IMR-90 (cell line): ENCODE results near the gene PRRX1. TPM values are rescaled to one million over a fixed set of nuclear protein-coding genes. Genes with fewer than 3 reads are reported as not detected.

Experiments used
- ATAC-seq: fragments of 200-7000 bp; cut with Tn5 transposase; 2 replicates; pipeline ENCODE4 v1.9.1; 2020; ENCODE audit warnings: low read depth, mild to moderate bottlenecking, moderate library complexity
- BruUV-seq: library from RNA; stranded (reverse); fragments of 400-500 nt; replicated peaks from 2 replicates; lab custom pipeline; 2021; lab: Mats Ljungman, UMichigan
- CTCF ChIA-PET: fragments of 300-600 bp; formaldehyde crosslinking; extraction: SDS; loops from one replicate; lab custom pipeline; 2021; ENCODE audit warnings: antibody characterized with exemption; lab: Yijun Ruan, JAX
- POLR2A ChIA-PET: fragments of 300-600 bp; sonication (Branson Sonifier 250); formaldehyde crosslinking; loops from one replicate; lab custom pipeline; 2022; ENCODE audit warnings: antibody characterized with exemption; ENCODE audit not compliant: unreplicated experiment; lab: Charles Lee
- DNase-seq: peaks from one replicate; pipeline ENCODE4 v3.0.0; 2013
- H2AFZ ChIP-seq: replicated peaks from 2 replicates; pipeline ENCODE3; 2013; ENCODE audit warnings: low read length, mild to moderate bottlenecking; ENCODE audit not compliant: poor library complexity
- H2AK5ac ChIP-seq: 2 replicates; pipeline ENCODE4 v1.6.1; 2013; ENCODE audit warnings: low read depth, low read length, inconsistent platforms
- H2AK9ac ChIP-seq: replicated peaks from 2 replicates; pipeline ENCODE3; 2013; ENCODE audit warnings: mild to moderate bottlenecking, low read depth, low read length, moderate library complexity; ENCODE audit not compliant: poor library complexity
- H2BK120ac ChIP-seq: 2 replicates; pipeline ENCODE4 v1.6.1; 2013; ENCODE audit warnings: low read depth, low read length, inconsistent platforms
- H2BK15ac ChIP-seq: 3 replicates; pipeline ENCODE4 v1.6.1; 2013; ENCODE audit warnings: low read depth, low read length, inconsistent platforms
- H2BK20ac ChIP-seq: 2 replicates; pipeline ENCODE4 v1.6.1; 2013; ENCODE audit warnings: low read depth, mild to moderate bottlenecking, inconsistent platforms, low read length, moderate library complexity
- H2BK5ac ChIP-seq: 2 replicates; pipeline ENCODE4 v1.6.1; 2013; ENCODE audit warnings: mild to moderate bottlenecking, low read depth, low read length, inconsistent platforms; ENCODE audit not compliant: poor library complexity, severe bottlenecking
- H3K14ac ChIP-seq: replicated peaks from 2 replicates; pipeline ENCODE4 v1.6.1; 2013; ENCODE audit warnings: low read depth, low read length, inconsistent platforms
- H3K18ac ChIP-seq: 2 replicates; pipeline ENCODE4 v1.6.1; 2013; ENCODE audit warnings: low read depth, low read length, control low read depth
- H3K23ac ChIP-seq: 2 replicates; pipeline ENCODE4 v1.6.1; 2013; ENCODE audit warnings: low read depth, low read length, inconsistent platforms
- H3K27ac ChIP-seq: 2 replicates; pipeline ENCODE4 v1.5.1; 2013; ENCODE audit warnings: mild to moderate bottlenecking, control low read depth, low read length; ENCODE audit not compliant: insufficient read depth
- H3K27me3 ChIP-seq: 2 replicates; pipeline ENCODE4 v1.6.1; 2013; ENCODE audit warnings: low read length; ENCODE audit not compliant: control insufficient read depth, insufficient read depth
- H3K36me3 ChIP-seq: 2 replicates; pipeline ENCODE4 v1.6.1; 2013; ENCODE audit warnings: low read length, mixed read lengths; ENCODE audit not compliant: control insufficient read depth, insufficient read depth
- H3K4ac ChIP-seq: 2 replicates; pipeline ENCODE4 v1.6.1; 2013; ENCODE audit warnings: low read depth, low read length, inconsistent platforms
- H3K4me1 ChIP-seq: 2 replicates; pipeline ENCODE4 v1.6.1; 2013; ENCODE audit warnings: low read length, mixed read lengths; ENCODE audit not compliant: control insufficient read depth, insufficient read depth
- H3K4me2 ChIP-seq: 2 replicates; pipeline ENCODE4 v1.6.1; 2013; ENCODE audit warnings: low read depth, mild to moderate bottlenecking, control low read depth, low read length, moderate library complexity
- H3K4me3 ChIP-seq: 2 replicates; pipeline ENCODE4 v1.5.1; 2013; ENCODE audit warnings: low read depth, mild to moderate bottlenecking, control low read depth, low read length, moderate library complexity; ENCODE audit not compliant: insufficient read depth
- H3K56ac ChIP-seq: 2 replicates; pipeline ENCODE4 v1.6.1; 2013; ENCODE audit warnings: low read length, inconsistent platforms; ENCODE audit not compliant: insufficient read depth; ENCODE audit errors: extremely low read depth
- H3K79me1 ChIP-seq, 2 experiments: 2 replicates each; pipeline ENCODE4 v1.6.1; 2013; ENCODE audit warnings: low read length in 2 of 2, inconsistent platforms in 1 of 2, low read depth in 1 of 2
- H3K9ac ChIP-seq: 2 replicates; pipeline ENCODE4 v1.6.1; 2013; ENCODE audit warnings: low read depth, low read length, control low read depth
- H3K9me1 ChIP-seq: 2 replicates; pipeline ENCODE4 v1.6.1; 2013; ENCODE audit warnings: low read length, inconsistent platforms; ENCODE audit not compliant: insufficient read depth
- H3K9me3 ChIP-seq: 2 replicates; pipeline ENCODE4 v1.6.1; 2013; ENCODE audit warnings: low read length; ENCODE audit not compliant: control insufficient read depth, insufficient read depth
- H4K20me1 ChIP-seq: 2 replicates; pipeline ENCODE4 v1.6.1; 2013; ENCODE audit warnings: low read length, inconsistent platforms; ENCODE audit not compliant: insufficient read depth
- H4K5ac ChIP-seq: 2 replicates; pipeline ENCODE4 v1.6.1; 2013; ENCODE audit warnings: mild to moderate bottlenecking, low read depth, low read length, control low read depth
- H4K8ac ChIP-seq, 2 experiments: 2 replicates each; pipeline ENCODE4 v1.6.1; 2013; ENCODE audit warnings: low read depth in 2 of 2, low read length in 2 of 2, control low read depth in 1 of 2, inconsistent platforms in 1 of 2
- H4K91ac ChIP-seq: 2 replicates; pipeline ENCODE4 v1.6.1; 2013; ENCODE audit warnings: low read depth, low read length, inconsistent platforms; ENCODE audit not compliant: insufficient read depth
- BHLHE40 ChIP-seq: fragments of 150-350 bp; IDR thresholded peaks from 2 replicates; pipeline ENCODE4 v1.6.1; 2016; ENCODE audit warnings: mild to moderate bottlenecking, low read depth, low read length
- CEBPB ChIP-seq: IDR thresholded peaks from 2 replicates; pipeline ENCODE4 v1.6.1; 2012; ENCODE audit warnings: low read depth, low read length, improper control_type of control experiment
- FOS ChIP-seq: fragments of 150-350 bp; IDR thresholded peaks from 2 replicates; pipeline ENCODE4 v1.6.1; 2016; ENCODE audit warnings: low read depth, low read length
- MAFK ChIP-seq: IDR thresholded peaks from 2 replicates; pipeline ENCODE4 v1.6.1; 2012; ENCODE audit warnings: low read depth, low read length, improper control_type of control experiment
- MAZ ChIP-seq: IDR thresholded peaks from 2 replicates; pipeline ENCODE4 v1.6.1; 2012; ENCODE audit warnings: low read depth, mild to moderate bottlenecking, low read length, improper control_type of control experiment, moderate library complexity, borderline replicate concordance
- MXI1 ChIP-seq: IDR thresholded peaks from 2 replicates; pipeline ENCODE4 v1.6.1; 2012; ENCODE audit warnings: low read depth, mild to moderate bottlenecking, low read length, moderate library complexity, borderline replicate concordance
- NFE2L2 ChIP-seq: fragments of 150-350 bp; IDR thresholded peaks from 2 replicates; pipeline ENCODE4 v1.6.1; 2016; ENCODE audit warnings: low read depth, mild to moderate bottlenecking, low read length
- POLR2A ChIP-seq: IDR thresholded peaks from 2 replicates; pipeline ENCODE4 v1.6.1; 2012; ENCODE audit warnings: mild to moderate bottlenecking, low read depth, low read length
- RAD21 ChIP-seq: IDR thresholded peaks from 2 replicates; pipeline ENCODE4 v1.6.1; 2012; ENCODE audit warnings: low read length, improper control_type of control experiment
- RCOR1 ChIP-seq: IDR thresholded peaks from 2 replicates; pipeline ENCODE4 v1.6.1; 2012; ENCODE audit warnings: mild to moderate bottlenecking, low read length, improper control_type of control experiment; ENCODE audit not compliant: insufficient replicate concordance
- RFX5 ChIP-seq: IDR thresholded peaks from 2 replicates; pipeline ENCODE4 v1.8.0; 2012; ENCODE audit warnings: low read depth, mild to moderate bottlenecking, low read length, moderate library complexity
- SMC3 ChIP-seq: fragments of 150-350 bp; IDR thresholded peaks from 2 replicates; pipeline ENCODE4 v1.6.1; 2016; ENCODE audit warnings: low read depth, mild to moderate bottlenecking, antibody characterized with exemption, low read length, moderate library complexity
- WGBS, 2 experiments: methylation state at CpG; one replicate each; pipeline versions ENCODE4 v1.1.5 to v1.1.7; 2013; ENCODE audit warnings: missing lambda C conversion rate in 2 of 2; ENCODE audit not compliant: insufficient read length in 1 of 2; ENCODE audit errors: extremely low coverage in 2 of 2; 5-methylcytosine and 5-hydroxymethylcytosine counted together
- dilution Hi-C: fragments of 300-500 bp; cut with HindIII; formaldehyde crosslinking; loops from one replicate; pipeline ENCODE4 v1.14.3; 2018; ENCODE audit warnings: low sequenced_read_pairs; ENCODE audit not compliant: unreplicated experiment
- in situ Hi-C: fragments of 300-500 bp; cut with MboI; formaldehyde crosslinking; loops from 3 replicates; pipeline ENCODE4 v1.14.3; 2019; ENCODE audit warnings: low sequenced_read_pairs, inconsistent platforms, mixed read lengths
- intact Hi-C: fragments of 100-400 bp; cut with micrococcal nuclease; formaldehyde crosslinking; loops from 2 replicates; pipeline ENCODE4 v1.10.0; 2022
- polyA plus RNA-seq, 3 experiments: library from polyadenylated mRNA; depleted of rRNA; stranded (reverse); fragments of >200 nt; gene quantifications; 2 replicates each; pipeline ENCODE4 v1.2.3, GENCODE V29; 2012; ENCODE audit warnings: low replicate concordance in 1 of 3
- total RNA-seq: library from RNA; depleted of rRNA; stranded (reverse); fragments of >200 nt; gene quantifications from 2 replicates; pipeline ENCODE4 v1.2.3, GENCODE V29; 2012
- TF ChIP-seq, protein P1 (sequence below): fragments of 150-350 bp; IDR thresholded peaks from 2 replicates; pipeline ENCODE4 v1.6.1; 2017; ENCODE audit warnings: mild to moderate bottlenecking, antibody characterized with exemption, low read length, low read depth
- TF ChIP-seq, protein P2 (sequence below): fragments of 150-350 bp; IDR thresholded peaks from 2 replicates; pipeline ENCODE4 v1.6.1; 2016; ENCODE audit warnings: low read depth, mild to moderate bottlenecking, low read length, moderate library complexity, borderline replicate concordance
- TF ChIP-seq, protein P3 (sequence below): conservative IDR thresholded peaks from 2 replicates; pipeline ENCODE4 v1.5.1; 2012; ENCODE audit warnings: mild to moderate bottlenecking, low read depth, low read length, improper control_type of control experiment

PRRX1 gene
- total and polyA plus RNA-seq, 2 of the 4 experiments (the other 2 are of a cell fraction), result 50.0 to 65.4 TPM

DNA sequence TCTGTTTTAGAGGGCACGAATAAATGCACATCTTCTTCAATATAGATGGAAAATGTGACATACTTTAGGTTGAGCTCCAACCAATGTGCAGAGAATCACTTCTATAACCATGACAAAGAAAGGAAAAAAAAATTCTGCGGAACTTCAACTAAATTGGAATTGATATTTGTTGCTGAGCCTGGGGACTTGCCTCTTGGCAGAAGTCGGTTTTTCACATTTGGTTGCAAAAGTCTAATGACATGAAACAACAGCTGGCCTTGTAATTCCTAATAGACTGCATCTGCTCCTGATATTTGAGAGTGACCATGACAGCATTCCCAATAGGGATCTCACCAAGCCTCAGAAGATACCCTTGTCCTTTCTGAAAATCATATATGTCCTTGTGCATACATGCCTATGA, 112.8 kb downstream of the PRRX1 start:
- Histone ChIP-seq H2BK5ac (no peak overlapping the region), H3K4me3 (no peak overlapping the region), H3K14ac (no peak overlapping the region), H2BK20ac (no peak overlapping the region), H3K9ac (no peak overlapping the region), H2BK120ac (no peak overlapping the region), H3K27me3 (no peaks in the 10 kb centered on the region), H3K4me1 (no peaks in the 10 kb centered on the region), H2AFZ (no peak overlapping the region), H4K91ac (no peak overlapping the region), H4K20me1 (no peaks in the 10 kb centered on the region), H2AK9ac (no peak overlapping the region), H3K4me2 (no peak overlapping the region), H3K9me1 (no peaks in the 10 kb centered on the region), H3K79me1 (no peaks in the 10 kb centered on the region), H2AK5ac (no peak overlapping the region), H3K27ac (no peak overlapping the region), H4K5ac (no peak overlapping the region), H3K4ac (no peak overlapping the region), H2BK15ac (no peak overlapping the region), H4K8ac (no peak overlapping the region), H3K23ac (no peak overlapping the region), H3K9me3 (no peaks in the 10 kb centered on the region), H3K36me3 (no peaks in the 10 kb centered on the region), H3K56ac (no peak overlapping the region), H3K18ac (no peak overlapping the region)
- BruUV-seq, result no TSS peak
- DNase-seq, result no peak
- POLR2A ChIA-PET, result no interaction called here
- in situ Hi-C loops, result no loop called here
- TF ChIP-seq RCOR1 (no peak), POLR2A (no peak), BHLHE40 (no peak), FOS (no peak), CEBPB (no peak), SMC3 (no peak), MXI1 (no peak), MAZ (no peak), RFX5 (no peak), MAFK (no peak), NFE2L2 (no peak), RAD21 (no peak)
- TF ChIP-seq, protein P1, sequence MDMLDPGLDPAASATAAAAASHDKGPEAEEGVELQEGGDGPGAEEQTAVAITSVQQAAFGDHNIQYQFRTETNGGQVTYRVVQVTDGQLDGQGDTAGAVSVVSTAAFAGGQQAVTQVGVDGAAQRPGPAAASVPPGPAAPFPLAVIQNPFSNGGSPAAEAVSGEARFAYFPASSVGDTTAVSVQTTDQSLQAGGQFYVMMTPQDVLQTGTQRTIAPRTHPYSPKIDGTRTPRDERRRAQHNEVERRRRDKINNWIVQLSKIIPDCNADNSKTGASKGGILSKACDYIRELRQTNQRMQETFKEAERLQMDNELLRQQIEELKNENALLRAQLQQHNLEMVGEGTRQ, result no peak
- TF ChIP-seq, protein P2, sequence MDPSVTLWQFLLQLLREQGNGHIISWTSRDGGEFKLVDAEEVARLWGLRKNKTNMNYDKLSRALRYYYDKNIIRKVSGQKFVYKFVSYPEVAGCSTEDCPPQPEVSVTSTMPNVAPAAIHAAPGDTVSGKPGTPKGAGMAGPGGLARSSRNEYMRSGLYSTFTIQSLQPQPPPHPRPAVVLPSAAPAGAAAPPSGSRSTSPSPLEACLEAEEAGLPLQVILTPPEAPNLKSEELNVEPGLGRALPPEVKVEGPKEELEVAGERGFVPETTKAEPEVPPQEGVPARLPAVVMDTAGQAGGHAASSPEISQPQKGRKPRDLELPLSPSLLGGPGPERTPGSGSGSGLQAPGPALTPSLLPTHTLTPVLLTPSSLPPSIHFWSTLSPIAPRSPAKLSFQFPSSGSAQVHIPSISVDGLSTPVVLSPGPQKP, result no peak
- TF ChIP-seq, protein P3, sequence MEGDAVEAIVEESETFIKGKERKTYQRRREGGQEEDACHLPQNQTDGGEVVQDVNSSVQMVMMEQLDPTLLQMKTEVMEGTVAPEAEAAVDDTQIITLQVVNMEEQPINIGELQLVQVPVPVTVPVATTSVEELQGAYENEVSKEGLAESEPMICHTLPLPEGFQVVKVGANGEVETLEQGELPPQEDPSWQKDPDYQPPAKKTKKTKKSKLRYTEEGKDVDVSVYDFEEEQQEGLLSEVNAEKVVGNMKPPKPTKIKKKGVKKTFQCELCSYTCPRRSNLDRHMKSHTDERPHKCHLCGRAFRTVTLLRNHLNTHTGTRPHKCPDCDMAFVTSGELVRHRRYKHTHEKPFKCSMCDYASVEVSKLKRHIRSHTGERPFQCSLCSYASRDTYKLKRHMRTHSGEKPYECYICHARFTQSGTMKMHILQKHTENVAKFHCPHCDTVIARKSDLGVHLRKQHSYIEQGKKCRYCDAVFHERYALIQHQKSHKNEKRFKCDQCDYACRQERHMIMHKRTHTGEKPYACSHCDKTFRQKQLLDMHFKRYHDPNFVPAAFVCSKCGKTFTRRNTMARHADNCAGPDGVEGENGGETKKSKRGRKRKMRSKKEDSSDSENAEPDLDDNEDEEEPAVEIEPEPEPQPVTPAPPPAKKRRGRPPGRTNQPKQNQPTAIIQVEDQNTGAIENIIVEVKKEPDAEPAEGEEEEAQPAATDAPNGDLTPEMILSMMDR, result no peak
- CTCF ChIA-PET, result interaction anchor here (1.0 to 1.6 kb wide), 2 partner anchors 11 to 14 kb away, joined by 3 to 6 read pairs; no protein-coding TSS in a partner anchor
- dilution Hi-C loops, result no loop called here
- ATAC-seq, result no peak
- no CpG with 5 or more reads among the region's 3 CpGs for WGBS, 2 experiments
- intact Hi-C loops, result no loop called here
